Spleen (tissue), 11 donors: ENCODE data around the gene GIT1. TPM values are rescaled to one million over a fixed set of nuclear protein-coding genes. Genes with fewer than 3 reads are reported as not detected.

Experiments
- DNase-seq: peaks from one replicate; pipeline ENCODE4 v3.0.0-alpha.2; 2020
- H3K27ac ChIP-seq, 8 donors: fragments of 200-600 bp; sonication (generic) in 7 of 8; 1 replicate in 4 of 8; 2 replicates in 4 of 8; pipeline versions ENCODE4 v1.5.0 to v1.8.0; 2016 to 2021; ENCODE audit warnings: inconsistent platforms in 4 of 8, mild to moderate bottlenecking in 4 of 8, moderate library complexity in 1 of 8
- H3K27me3 ChIP-seq, 7 donors: fragments of 200-600 bp; sonication (generic) in 6 of 7; replicated peaks in 1 of 7; 1 replicate in 4 of 7; 2 replicates in 3 of 7; pipeline versions ENCODE4 v1.5.0 to v1.8.0; 2016 to 2021; ENCODE audit warnings: inconsistent platforms in 3 of 7, mild to moderate bottlenecking in 1 of 7
- H3K36me3 ChIP-seq, 6 donors: fragments of 200-600 bp; sonication (generic) in 5 of 6; 1 replicate in 4 of 6; 2 replicates in 2 of 6; pipeline versions ENCODE4 v1.5.0 to v1.8.0; 2016 to 2021; ENCODE audit warnings: inconsistent platforms in 2 of 6
- H3K4me1 ChIP-seq, 6 donors: fragments of 200-600 bp; sonication (generic) in 5 of 6; 1 replicate in 3 of 6; 2 replicates in 3 of 6; pipeline versions ENCODE4 v1.5.0 to v1.8.0; 2016 to 2021; ENCODE audit warnings: inconsistent platforms in 3 of 6
- H3K4me3 ChIP-seq, 8 donors: fragments of 200-600 bp; sonication (generic) in 7 of 8; 1 replicate in 4 of 8; 2 replicates in 4 of 8; pipeline versions ENCODE4 v1.5.0 to v1.8.0; 2016 to 2021; ENCODE audit warnings: inconsistent platforms in 4 of 8, mild to moderate bottlenecking in 4 of 8, moderate library complexity in 2 of 8
- H3K9me3 ChIP-seq, 8 donors: fragments of 200-600 bp; sonication (generic) in 7 of 8; 1 replicate in 4 of 8; 2 replicates in 4 of 8; pipeline versions ENCODE4 v1.5.0 to v1.8.0; 2016 to 2021; ENCODE audit warnings: inconsistent platforms in 4 of 8
- CTCF ChIP-seq, 11 experiments: fragments of 200-600 bp in 7 of 11; fragments of 450-650 bp in 4 of 11; sonication (generic) in 4 of 11; IDR thresholded peaks in 8 of 11; conservative IDR thresholded peaks in 3 of 11; 1 replicate in 7 of 11; 2 replicates in 4 of 11; pipeline versions ENCODE4 v1.4.0 to v1.8.0; 2016 to 2021; ENCODE audit warnings: antibody characterized with exemption in 11 of 11, inconsistent platforms in 4 of 11, mild to moderate bottlenecking in 1 of 11
- POLR2A ChIP-seq, 3 donors: fragments of 450-650 bp; IDR thresholded peaks; one replicate each; pipeline ENCODE4 v1.5.1; 2017; ENCODE audit warnings: antibody characterized with exemption in 3 of 3, mild to moderate bottlenecking in 1 of 3
- POLR2AphosphoS5 ChIP-seq, 3 donors: sonication (generic); formaldehyde crosslinking; IDR thresholded peaks; one replicate each; pipeline ENCODE4 v1.5.1; 2017; ENCODE audit warnings: antibody characterized with exemption in 3 of 3
- WGBS, 5 donors: extraction: QIAGEN DNeasy Blood & Tissue Kit in 3 of 5; methylation state at CpG; one replicate each; pipeline versions ENCODE4 v1.1.5 to v1.1.7; 2013 to 2018; 5-methylcytosine and 5-hydroxymethylcytosine counted together
- intact Hi-C: fragments of 100-400 bp; cut with DNase I; formaldehyde crosslinking; loops from one replicate; pipeline ENCODE4 v1.15.0; 2023; ENCODE audit warnings: low total_unique reads
- polyA plus RNA-seq, 3 donors: library from polyadenylated mRNA; stranded (reverse); fragments of 200-250 nt; gene quantifications; one replicate each; pipeline ENCODE4 v1.2.1, GENCODE V29; 2013
- total RNA-seq, 7 donors: library from RNA; depleted of rRNA in 3 of 7; stranded (reverse); fragments of >200 nt in 3 of 7; fragmentation: NEBNext Ultra II Directional in 4 of 7; extraction: Animal tissue kit (Norgen Biotek cat#: 25700) in 4 of 7; gene quantifications; one replicate each; pipeline versions ENCODE4 v1.1.0 to v1.2.1, GENCODE V29; 2016 to 2021
- donor health status: healthy with polysubstance abuse.
- donor health status: DM: no; HTN: no; CAD: no; lungs with moderate emphysema.
- donor health status: DM: no; HTN: no; CAD: no.
- donor health status: Bipolar disorder and iron deficiency.
- donor health status: healthy.
- donor health status: DM: no; HTN: no; CAD: no.
- donor health status: DM: yes; HTN: yes; CAD: no.

GIT1 gene
- total and polyA plus RNA-seq, 10 donors, result 20.4 to 64.7 (median 46.0) TPM

GRCh38 chr17:29613856-29614255, 24.4 kb upstream of the GIT1 start:
- Histone ChIP-seq H3K4me3 (peak overlapping the region in 7 of 8 donors; percentile 33 to 69 (median 44)), H3K27ac (peak overlapping the region in 3 of 8 donors; percentile 18 to 53 (median 39)), H3K36me3 (no peaks in the 10 kb centered on the region), H3K27me3 (peaks cover 0 to 59% (median 10%) of the 10 kb centered on the region in 7 donors), H3K4me1 (peaks cover 43 to 65% (median 61%) of the 10 kb centered on the region in 6 donors), H3K9me3 (no peaks in the 10 kb centered on the region)
- TF ChIP-seq POLR2A (IDR thresholded peaks at IDR 0.05) (no peak), CTCF (IDR thresholded peaks at IDR 0.05 in 8 of 11, conservative IDR thresholded peaks at IDR 0.05 in 3 of 11) (no peak), POLR2AphosphoS5 (IDR thresholded peaks at IDR 0.05) (no peak)
- 21 to 36% (median 24%) methylated on average over 12 to 13 of the region's 13 CpGs for WGBS, 5 donors
- DNase-seq, result no peak
- intact Hi-C loops, result loop anchor here (2.0 kb wide), 1 partner anchor 23 kb away; no protein-coding TSS in a partner anchor

- Histone ChIP-seq H3K36me3 (no peaks in the 10 kb centered on the region), H3K9me3 (no peaks in the 10 kb centered on the region), H3K4me3 (peak overlapping the region in 7 of 8 donors; percentile 33 to 69 (median 44)), H3K27ac (peak overlapping the region in 3 of 8 donors; percentile 18 to 53 (median 39)), H3K4me1 (peaks cover 42 to 60% (median 59%) of the 10 kb centered on the region in 6 donors), H3K27me3 (peaks cover 0 to 55% (median 10%) of the 10 kb centered on the region in 7 donors)
- DNase-seq, result peak; percentile 97
- WGBS, 5 donors, result 0 to 2% (median 1%) methylated on average over 17 to 50 of the region's 50 CpGs
- TF ChIP-seq CTCF (IDR thresholded peaks at IDR 0.05 in 8 of 11, conservative IDR thresholded peaks at IDR 0.05 in 3 of 11) (peak; percentile 82 to 98 (median 96)), POLR2A (IDR thresholded peaks at IDR 0.05) (no peak), POLR2AphosphoS5 (IDR thresholded peaks at IDR 0.05) (peak; percentile 58 to 84 (median 69))
- intact Hi-C loops, result no loop called here
Measured at GRCh38 chr17:29613352-29613837, 23.9 kb upstream of the GIT1 start.

- intact Hi-C loops, result no loop called here
- peaks cover 34 to 52% (median 51%) of the 10 kb centered on the region in 6 donors for H3K4me1 ChIP-seq
- H3K4me3 ChIP-seq, result peak overlapping the region in 7 of 8 donors; percentile 33 to 69 (median 44)
- H3K27me3 ChIP-seq, result peaks cover 0 to 47% (median 10%) of the 10 kb centered on the region in 7 donors
- H3K27ac ChIP-seq, result peak overlapping the region in 3 of 8 donors; percentile 18 to 53 (median 39)
- WGBS, 5 donors, result 42 to 75% (median 51%) methylated on average over 45 to 85 of the region's 85 CpGs
- H3K36me3 ChIP-seq, result no peaks in the 10 kb centered on the region
- TF ChIP-seq POLR2AphosphoS5 (IDR thresholded peaks at IDR 0.05) (no peak), CTCF (IDR thresholded peaks at IDR 0.05 in 8 of 11, conservative IDR thresholded peaks at IDR 0.05 in 3 of 11) (no peak), POLR2A (IDR thresholded peaks at IDR 0.05) (no peak)
- peak; percentile 77 for DNase-seq
- no peaks in the 10 kb centered on the region for H3K9me3 ChIP-seq
Measured at GRCh38 chr17:29612404-29613280, 23.2 kb upstream of the GIT1 start.

GRCh38 chr17:29612094-29612403, 22.6 kb upstream of the GIT1 start:
- intact Hi-C loops, result no loop called here
- H3K27me3 ChIP-seq, result peaks cover 0 to 41% (median 10%) of the 10 kb centered on the region in 7 donors
- peaks cover 28 to 46% (median 45%) of the 10 kb centered on the region in 6 donors for H3K4me1 ChIP-seq

More at GRCh38 chr17:29612094-29612403, 22.6 kb upstream of the GIT1 start:
- no peak for DNase-seq
- H3K36me3 ChIP-seq, result no peaks in the 10 kb centered on the region
- H3K9me3 ChIP-seq, result no peaks in the 10 kb centered on the region
- TF ChIP-seq CTCF (IDR thresholded peaks at IDR 0.05 in 8 of 11, conservative IDR thresholded peaks at IDR 0.05 in 3 of 11) (no peak), POLR2AphosphoS5 (IDR thresholded peaks at IDR 0.05) (no peak), POLR2A (IDR thresholded peaks at IDR 0.05) (no peak)
- H3K4me3 ChIP-seq, result no peak overlapping the region
- WGBS, 5 donors, result 92 to 100% (median 94%) methylated on average over 4 to 12 of the region's 12 CpGs
- no peak overlapping the region for H3K27ac ChIP-seq
